GM12874 (cell line): ENCODE results near the gene PDE9A.

ENCODE experiments used
- CTCF ChIP-seq: IDR thresholded peaks from 2 replicates; pipeline ENCODE4 v1.5.1; 2011; ENCODE audit warnings: low read depth, mild to moderate bottlenecking, control low read depth, low read length, moderate library complexity; ENCODE audit not compliant: insufficient read depth

PDE9A gene

GRCh38 chr21:42690586-42690985, 37.2 kb downstream of the PDE9A start:
- no peak for TF ChIP-seq CTCF

- TF ChIP-seq CTCF: no peak
Measured at GRCh38 chr21:42691901-42692559, 38.6 kb downstream of the PDE9A start.

- no peak for TF ChIP-seq CTCF
Measured at GRCh38 chr21:42692688-42693087, 39.3 kb downstream of the PDE9A start.

GRCh38 chr21:42694751-42695696, 41.6 kb downstream of the PDE9A start:
- TF ChIP-seq CTCF: no peak

GRCh38 chr21:42695697-42696380, 42.4 kb downstream of the PDE9A start:
- TF ChIP-seq CTCF: no peak

- TF ChIP-seq CTCF: no peak
Measured at GRCh38 chr21:42696501-42697040, 43.1 kb downstream of the PDE9A start.

- no peak for TF ChIP-seq CTCF
Measured at GRCh38 chr21:42698733-42699132, 45.3 kb downstream of the PDE9A start.
